ENCODE data around the gene RPS21.

RPS21 gene

GRCh38 chr20:62386383-62387218 is at the start of gene RPS21:
RPS21 (plus strand) TSS chr20:62387103; CDS start chr20:62387339, 236 bp downstream.
- DNase-seq = peak; percentile 93 to 95

- peak in 1 of 2 donors; percentile 51 for DNase-seq
Observed at GRCh38 chr20:62337558-62338293, 49.2 kb upstream of the RPS21 start.

GRCh38 chr20:62338294-62338620 is 48.6 kb upstream of the RPS21 start:
- no peak for DNase-seq

- DNase-seq = peak in 1 of 2 donors; percentile 44
Observed at GRCh38 chr20:62339647-62340062, 47.2 kb upstream of the RPS21 start.

DNA sequence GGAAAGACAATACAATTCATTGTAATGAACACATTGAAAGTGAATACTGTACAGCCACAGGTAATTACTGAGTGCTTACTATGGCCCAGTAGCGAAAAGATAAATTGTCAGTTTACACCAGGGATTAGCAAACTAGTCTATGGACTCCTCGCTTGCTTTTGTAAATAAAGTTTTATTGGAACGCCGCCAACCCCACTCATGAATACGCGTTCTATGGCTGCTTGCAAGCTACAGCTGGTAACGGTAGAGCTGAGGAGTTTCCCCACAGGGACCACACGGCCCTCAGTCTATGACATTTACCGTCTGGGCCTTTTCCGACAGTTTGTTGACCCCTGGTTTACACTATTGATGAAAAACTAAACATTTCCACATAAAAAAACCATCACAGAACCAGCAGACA is 44.0 kb upstream of the RPS21 start:
- DNase-seq = no peak

GRCh38 chr20:62344092-62344491 is 42.8 kb upstream of the RPS21 start:
- no peak for DNase-seq

GRCh38 chr20:62344782-62345181 is 42.1 kb upstream of the RPS21 start:
- DNase-seq = no peak

DNA sequence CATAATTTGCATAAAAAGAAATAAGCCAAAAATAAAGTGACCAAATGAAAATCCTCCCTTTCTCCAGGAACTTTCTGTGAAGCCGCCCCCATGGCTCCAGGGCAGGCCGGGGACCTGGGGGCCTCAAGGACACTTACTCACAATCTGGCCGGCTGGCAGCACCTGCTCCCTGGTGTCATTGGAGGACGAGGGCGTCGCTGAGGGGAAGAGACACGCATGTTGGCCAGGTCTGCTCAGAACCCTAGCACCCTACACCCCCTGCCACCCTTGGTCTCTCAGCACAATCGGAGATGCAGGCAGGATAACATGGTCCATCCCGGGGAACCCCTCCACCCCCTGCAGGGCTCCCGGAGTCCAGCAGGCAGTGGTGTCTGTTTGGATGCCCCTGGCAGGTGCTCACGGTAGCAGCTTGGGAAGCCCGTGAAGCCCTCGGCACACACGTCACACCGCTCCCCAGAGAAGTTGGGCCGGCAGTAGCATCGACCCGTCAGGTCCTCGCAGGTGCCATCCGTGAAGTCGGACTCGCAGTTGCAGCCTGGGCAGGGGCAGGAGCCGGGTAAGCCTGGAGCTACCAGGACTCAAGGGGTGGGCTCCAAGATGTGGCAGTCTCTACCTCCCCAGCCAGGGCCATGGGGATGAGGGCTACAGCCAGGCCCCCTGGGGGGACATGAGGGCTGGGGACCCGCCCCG is 41.1 kb upstream of the RPS21 start:
- no peak for DNase-seq

DNA sequence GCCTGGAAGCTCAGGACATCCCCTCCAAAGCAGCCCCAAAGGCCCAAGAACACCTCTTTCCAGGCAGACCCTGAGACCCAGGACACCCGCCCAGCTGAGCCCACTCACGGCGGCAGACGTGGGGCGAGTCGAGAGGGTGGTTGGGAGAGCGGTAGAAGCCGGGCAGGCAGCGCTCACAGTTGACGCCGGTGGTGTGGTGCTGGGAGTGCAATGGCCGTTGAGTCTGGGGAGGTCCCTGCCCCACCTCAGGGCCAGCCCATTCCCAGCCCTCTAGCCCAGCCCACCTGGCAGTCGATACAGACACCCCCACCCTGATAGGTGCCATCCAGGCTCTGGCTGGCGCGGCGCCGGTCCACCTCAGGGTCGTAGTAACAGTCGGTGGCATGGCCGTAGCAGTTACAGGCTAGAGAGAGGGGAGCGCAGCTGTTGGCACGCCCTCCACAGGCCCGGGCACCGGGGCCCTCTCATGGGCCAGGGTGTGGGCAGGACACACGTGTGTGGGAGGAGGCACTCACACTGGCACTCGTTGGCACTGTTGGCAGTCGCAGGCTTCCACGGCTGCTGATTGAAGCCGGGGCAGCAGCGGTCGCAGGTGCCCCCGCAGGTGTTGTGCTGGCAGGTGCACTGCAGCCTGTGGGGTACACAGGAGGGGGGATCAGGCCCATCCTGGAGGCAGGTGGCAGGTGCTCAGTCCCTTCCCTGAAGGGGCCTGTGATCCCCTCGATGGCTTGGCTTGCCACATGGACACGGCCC is 40.3 kb upstream of the RPS21 start:
- no peak for DNase-seq

GRCh38 chr20:62347151-62347404 is 39.8 kb upstream of the RPS21 start:
- no peak for DNase-seq

GRCh38 chr20:62347445-62347844 is 39.5 kb upstream of the RPS21 start:
- DNase-seq = no peak

DNA sequence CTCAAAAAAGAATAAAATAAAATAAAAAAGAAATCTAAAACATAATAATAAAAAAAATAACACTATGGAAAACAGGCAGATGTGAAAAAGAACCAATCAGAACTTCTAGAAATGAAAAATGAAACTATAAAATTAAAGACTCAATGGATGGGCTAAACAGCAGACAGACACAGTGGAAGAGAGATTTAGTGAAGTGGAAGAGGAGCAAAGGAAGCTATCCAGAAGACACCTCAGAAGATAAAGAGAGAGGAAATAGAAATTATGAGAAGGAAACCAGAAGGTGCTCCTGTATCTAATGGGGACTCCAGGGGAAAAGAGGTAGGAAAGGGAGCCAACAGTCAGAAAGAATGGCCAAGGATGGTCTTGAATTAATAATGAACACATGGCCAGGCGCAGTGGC is 38.3 kb upstream of the RPS21 start:
- DNase-seq = no peak

GRCh38 chr20:62349556-62350097 is 37.3 kb upstream of the RPS21 start:
- no peak for DNase-seq

DNA sequence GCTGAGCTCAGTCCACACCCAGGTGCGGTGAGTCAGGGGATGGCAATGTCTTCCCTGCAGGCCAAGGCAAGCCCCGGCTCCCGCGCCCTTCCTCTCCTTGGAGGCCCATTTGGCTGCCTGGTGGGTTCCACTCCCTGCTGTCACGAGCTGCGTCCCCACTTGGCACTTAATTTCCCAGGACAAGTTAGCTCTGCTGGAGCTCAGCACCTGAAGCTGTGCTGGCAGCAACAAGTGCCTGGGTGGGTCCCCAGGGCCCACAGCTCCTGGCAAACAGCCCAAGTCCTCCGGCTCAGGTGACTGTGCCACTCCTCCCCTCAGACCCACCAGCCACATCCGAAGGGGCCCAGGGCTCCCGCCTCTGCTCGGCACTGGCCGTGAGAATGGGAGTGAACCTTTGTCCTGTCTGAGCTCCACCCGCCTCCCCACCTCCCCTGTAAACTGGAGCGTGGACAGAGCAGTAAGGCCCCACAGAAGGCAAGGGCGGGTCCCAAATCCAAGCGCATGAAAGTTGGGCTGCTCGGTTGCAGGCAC is 36.7 kb upstream of the RPS21 start:
- DNase-seq = no peak

GRCh38 chr20:62350629-62351422 is 36.1 kb upstream of the RPS21 start:
- DNase-seq = no peak

GRCh38 chr20:62351469-62352401 is 35.2 kb upstream of the RPS21 start:
- DNase-seq = no peak

GRCh38 chr20:62352402-62353288 is 34.3 kb upstream of the RPS21 start:
- DNase-seq = no peak

DNA sequence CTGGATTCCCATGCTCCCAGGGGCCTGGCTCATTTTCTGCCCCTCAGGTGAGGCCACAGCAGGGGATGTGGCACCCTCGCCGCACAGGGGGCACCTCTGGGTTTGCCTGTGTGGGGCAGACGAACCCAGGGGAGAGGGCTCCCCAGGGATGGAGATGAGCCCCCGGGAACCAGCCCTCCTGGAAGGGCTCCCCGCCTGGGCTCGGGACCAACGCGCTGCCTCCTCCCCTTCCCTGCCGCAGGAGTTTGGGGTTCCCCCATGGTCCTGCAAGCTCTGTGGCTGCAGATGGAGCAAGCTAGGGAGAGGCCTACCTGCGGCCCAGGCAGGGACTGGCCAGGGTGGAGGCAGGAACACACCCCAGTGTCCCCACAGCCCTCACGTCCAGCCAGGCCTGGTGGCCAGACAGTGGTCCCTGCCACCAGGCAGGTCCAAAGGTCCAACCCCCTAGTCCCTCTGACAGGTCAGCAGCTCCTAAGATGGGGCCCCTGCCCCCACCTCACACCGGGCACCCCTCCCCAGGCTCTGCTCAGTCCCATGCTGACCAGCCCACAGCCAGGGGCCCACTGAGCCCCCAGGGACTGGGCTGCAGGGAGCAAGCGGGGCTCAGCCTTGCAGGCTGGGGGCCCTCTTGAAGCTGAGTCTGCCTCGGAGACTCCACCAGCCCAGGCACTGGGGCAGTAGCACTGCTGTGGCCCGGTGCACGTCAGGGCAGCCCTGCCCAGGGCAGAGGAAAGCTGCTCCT is 33.4 kb upstream of the RPS21 start:
- no peak for DNase-seq
